Activated naive CD8-positive, alpha-beta T cell treated with anti-CD3 and anti-CD28 coated beads, Interleukin-2, amount 50 U/mL, for 24 hours (primary cell): ENCODE results near the gene CLDN6.
"Not testable (repeated sequence)": the region's sequence is repeated elsewhere in the genome, so short reads cannot be mapped to it uniquely, and the experiment has no call there.

Source experiments
- ATAC-seq: fragments of 150-1000 bp; cut with Tn5 transposase; one replicate; pipeline ENCODE4 v1.10.0; 2021
- DNase-seq: peaks from one replicate; pipeline ENCODE4 v3.0.0; 2021
- H3K27ac Mint-ChIP-seq: one replicate; pipeline ENCODE4 v1.8.0; 2021; ENCODE audit warnings: mild to moderate bottlenecking, mixed read lengths
- H3K27me3 Mint-ChIP-seq: one replicate; pipeline ENCODE4 v1.8.0; 2021; ENCODE audit warnings: mixed read lengths
- H3K36me3 Mint-ChIP-seq: one replicate; pipeline ENCODE4 v1.8.0; 2021; ENCODE audit warnings: low read depth, mixed read lengths
- H3K4me1 Mint-ChIP-seq: one replicate; pipeline ENCODE4 v1.8.0; 2021; ENCODE audit warnings: mixed read lengths
- H3K4me3 Mint-ChIP-seq: one replicate; pipeline ENCODE4 v1.8.0; 2021; ENCODE audit warnings: mild to moderate bottlenecking, moderate library complexity, mixed read lengths
- H3K9me3 Mint-ChIP-seq: one replicate; pipeline ENCODE4 v1.8.0; 2021; ENCODE audit warnings: mixed read lengths

CLDN6 gene

DNA sequence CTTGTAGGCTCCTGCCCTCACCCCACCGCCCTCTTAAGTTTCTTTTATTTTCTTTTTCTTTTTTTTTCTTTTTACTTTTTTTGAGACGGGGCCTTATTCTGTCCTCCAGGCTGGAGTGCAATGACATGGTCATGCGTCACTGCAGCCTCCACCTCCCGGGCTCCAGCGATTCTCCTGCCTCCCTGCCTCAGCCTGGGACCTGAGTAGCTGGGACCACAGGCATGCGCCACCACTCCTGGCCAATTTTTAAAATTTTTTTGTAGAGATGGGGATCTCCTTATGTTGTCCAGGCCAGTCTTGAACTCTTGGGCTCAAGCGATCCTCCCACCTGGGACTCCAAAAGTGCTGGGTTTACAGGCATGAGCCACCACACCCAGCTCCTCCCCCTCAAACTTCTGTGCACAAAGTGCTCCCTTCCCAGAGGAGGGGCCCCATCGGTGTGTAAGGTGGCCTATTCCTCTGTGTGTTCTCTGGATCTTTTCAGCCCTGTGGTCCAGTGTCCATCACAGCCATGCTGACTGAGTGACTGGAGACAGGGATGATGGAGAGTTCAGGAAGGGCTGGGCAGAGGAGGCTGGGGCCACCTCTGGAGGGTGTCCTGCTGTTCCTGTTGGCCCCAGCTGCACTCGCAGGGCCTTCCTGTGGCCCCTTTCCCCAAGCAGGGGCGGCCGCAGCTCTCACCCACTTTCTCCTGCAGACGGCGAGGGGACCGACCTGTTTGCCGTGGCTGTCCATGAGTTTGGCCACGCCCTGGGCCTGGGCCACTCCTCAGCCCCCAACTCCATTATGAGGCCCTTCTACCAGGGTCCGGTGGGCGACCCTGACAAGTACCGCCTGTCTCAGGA lies 38.6 kb upstream of the CLDN6 start:
- H3K27ac Mint-ChIP-seq: no peak overlapping the region
- H3K4me1 Mint-ChIP-seq: peaks cover 46% of the 10 kb centered on the region
- no peaks in the 10 kb centered on the region for H3K27me3 Mint-ChIP-seq
- peak overlapping the region; percentile 21 for H3K4me3 Mint-ChIP-seq
- H3K9me3 Mint-ChIP-seq: no peaks in the 10 kb centered on the region
- H3K36me3 Mint-ChIP-seq: peaks cover 8% of the 10 kb centered on the region
- ATAC-seq (no peak), DNase-seq (no peak)

DNA sequence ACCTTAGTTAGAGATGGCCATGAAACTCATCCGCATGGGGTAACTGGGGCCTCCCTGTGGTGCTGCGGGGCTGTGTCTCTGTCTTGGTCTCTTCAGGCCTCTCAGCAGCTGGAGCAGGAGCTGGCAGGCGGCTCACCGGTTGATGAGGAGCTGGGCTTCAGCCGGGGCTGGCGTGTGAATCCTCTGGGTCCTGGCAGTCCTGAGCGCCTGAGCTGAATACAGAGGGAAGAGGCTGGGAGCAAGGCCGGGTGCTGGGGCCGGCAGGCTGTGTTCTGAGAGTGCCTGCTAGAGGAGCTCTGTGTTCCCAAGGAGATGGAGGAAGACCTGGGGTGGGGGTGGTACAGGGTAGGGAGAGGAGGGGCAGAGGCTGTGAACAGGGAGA lies 37.7 kb upstream of the CLDN6 start:
- not testable (repeated sequence) for ATAC-seq, H3K27me3 Mint-ChIP-seq, H3K36me3 Mint-ChIP-seq, H3K27ac Mint-ChIP-seq, H3K4me3 Mint-ChIP-seq, H3K9me3 Mint-ChIP-seq, DNase-seq
- H3K4me1 Mint-ChIP-seq: peaks cover 48% of the 10 kb centered on the region

GRCh38 chr16:3054965-3055733 lies 37.2 kb upstream of the CLDN6 start:
- Mint-ChIP-seq H3K27ac (peak overlapping the region; percentile 18), H3K9me3 (no peaks in the 10 kb centered on the region), H3K27me3 (no peaks in the 10 kb centered on the region), H3K4me1 (peaks cover 43% of the 10 kb centered on the region), H3K4me3 (peak overlapping the region; percentile 16), H3K36me3 (peaks cover 8% of the 10 kb centered on the region)
- no peak for ATAC-seq
- no peak for DNase-seq

GRCh38 chr16:3053330-3053710 lies 35.3 kb upstream of the CLDN6 start:
- not testable (repeated sequence) for H3K4me3 Mint-ChIP-seq, DNase-seq, H3K27ac Mint-ChIP-seq, H3K9me3 Mint-ChIP-seq, H3K27me3 Mint-ChIP-seq, H3K36me3 Mint-ChIP-seq
- ATAC-seq: peak; percentile 55
- peaks cover 37% of the 10 kb centered on the region for H3K4me1 Mint-ChIP-seq

- H3K36me3 Mint-ChIP-seq, H3K27me3 Mint-ChIP-seq, H3K27ac Mint-ChIP-seq, H3K4me3 Mint-ChIP-seq, DNase-seq, H3K9me3 Mint-ChIP-seq: not testable (repeated sequence)
- H3K4me1 Mint-ChIP-seq: peaks cover 38% of the 10 kb centered on the region
- ATAC-seq: peak; percentile 60
Measured at GRCh38 chr16:3052571-3053329, 34.8 kb upstream of the CLDN6 start.

DNA sequence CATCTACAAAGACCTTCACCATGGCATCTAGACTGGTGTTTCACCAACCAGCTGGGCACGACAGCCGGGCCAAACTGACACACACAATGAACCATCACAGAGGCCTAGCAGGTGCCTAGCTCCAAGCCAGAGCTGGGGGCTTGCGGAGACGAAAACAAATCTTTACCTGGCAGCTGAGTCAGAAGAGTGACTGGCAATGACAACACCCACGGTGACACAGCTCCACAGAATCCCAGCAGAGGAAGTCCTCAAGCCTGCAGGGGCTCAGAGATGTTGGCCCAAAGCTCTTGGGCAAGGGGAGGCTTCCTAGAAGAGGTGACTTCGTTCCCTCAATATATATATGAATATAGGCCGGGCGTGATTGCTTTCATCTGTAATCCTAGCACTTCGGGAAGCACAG lies 33.5 kb upstream of the CLDN6 start:
- ATAC-seq (no peak), DNase-seq (no peak)
- no peak overlapping the region for H3K27ac Mint-ChIP-seq
- peaks cover 5% of the 10 kb centered on the region for H3K36me3 Mint-ChIP-seq
- peaks cover 17% of the 10 kb centered on the region for H3K27me3 Mint-ChIP-seq
- H3K4me1 Mint-ChIP-seq: peaks cover 26% of the 10 kb centered on the region
- H3K4me3 Mint-ChIP-seq: no peak overlapping the region
- no peaks in the 10 kb centered on the region for H3K9me3 Mint-ChIP-seq

- Mint-ChIP-seq H3K27me3 (peaks cover 17% of the 10 kb centered on the region), H3K4me3 (no peak overlapping the region), H3K9me3 (no peaks in the 10 kb centered on the region), H3K36me3 (peaks cover 5% of the 10 kb centered on the region), H3K27ac (no peak overlapping the region), H3K4me1 (peaks cover 23% of the 10 kb centered on the region)
- no peak for ATAC-seq
- DNase-seq: no peak
Measured at GRCh38 chr16:3051009-3051408, 33.0 kb upstream of the CLDN6 start.

- no peak overlapping the region for H3K4me3 Mint-ChIP-seq
- H3K4me1 Mint-ChIP-seq: peaks cover 20% of the 10 kb centered on the region
- H3K27ac Mint-ChIP-seq: no peak overlapping the region
- no peaks in the 10 kb centered on the region for H3K9me3 Mint-ChIP-seq
- ATAC-seq (no peak), DNase-seq (no peak)
- peaks cover 20% of the 10 kb centered on the region for H3K27me3 Mint-ChIP-seq
- peaks cover 5% of the 10 kb centered on the region for H3K36me3 Mint-ChIP-seq
Measured at GRCh38 chr16:3050487-3050886, 32.5 kb upstream of the CLDN6 start.

GRCh38 chr16:3049921-3050481 lies 32.0 kb upstream of the CLDN6 start:
- DNase-seq (no peak), ATAC-seq (no peak)
- Mint-ChIP-seq H3K27ac (no peak overlapping the region), H3K4me1 (peaks cover 19% of the 10 kb centered on the region), H3K9me3 (no peaks in the 10 kb centered on the region), H3K36me3 (peaks cover 3% of the 10 kb centered on the region), H3K4me3 (no peak overlapping the region), H3K27me3 (peaks cover 25% of the 10 kb centered on the region)

GRCh38 chr16:3047387-3047720 lies 29.4 kb upstream of the CLDN6 start:
- Mint-ChIP-seq H3K4me1 (peaks cover 16% of the 10 kb centered on the region), H3K27me3 (peaks cover 48% of the 10 kb centered on the region), H3K4me3 (peak overlapping the region; percentile 40), H3K36me3 (no peaks in the 10 kb centered on the region), H3K27ac (no peak overlapping the region), H3K9me3 (no peaks in the 10 kb centered on the region)
- ATAC-seq (no peak), DNase-seq (no peak)

GRCh38 chr16:3046641-3047386 lies 28.8 kb upstream of the CLDN6 start:
- Mint-ChIP-seq H3K27ac (no peak overlapping the region), H3K9me3 (no peaks in the 10 kb centered on the region), H3K36me3 (no peaks in the 10 kb centered on the region), H3K4me1 (peaks cover 16% of the 10 kb centered on the region), H3K27me3 (peaks cover 51% of the 10 kb centered on the region), H3K4me3 (peak overlapping the region; percentile 48)
- DNase-seq (no peak), ATAC-seq (no peak)

- Mint-ChIP-seq H3K9me3 (no peaks in the 10 kb centered on the region), H3K4me3 (peak within 1 kb of the TSS; percentile 65), H3K27me3 (peaks cover 56% of the 10 kb centered on the region), H3K36me3 (no peaks in the 10 kb centered on the region), H3K4me1 (peaks cover 13% of the 10 kb centered on the region), H3K27ac (no peak within 1 kb of the TSS)
- no peak for ATAC-seq
- no peak for DNase-seq
Measured at GRCh38 chr16:3045758-3046640, 28.0 kb upstream of the CLDN6 start, which contains the start of gene MMP25. Gene MMP25, plus strand, starts transcription at chr16:3046561. Its CDS starts 357 bp downstream, at chr16:3046918.

DNA sequence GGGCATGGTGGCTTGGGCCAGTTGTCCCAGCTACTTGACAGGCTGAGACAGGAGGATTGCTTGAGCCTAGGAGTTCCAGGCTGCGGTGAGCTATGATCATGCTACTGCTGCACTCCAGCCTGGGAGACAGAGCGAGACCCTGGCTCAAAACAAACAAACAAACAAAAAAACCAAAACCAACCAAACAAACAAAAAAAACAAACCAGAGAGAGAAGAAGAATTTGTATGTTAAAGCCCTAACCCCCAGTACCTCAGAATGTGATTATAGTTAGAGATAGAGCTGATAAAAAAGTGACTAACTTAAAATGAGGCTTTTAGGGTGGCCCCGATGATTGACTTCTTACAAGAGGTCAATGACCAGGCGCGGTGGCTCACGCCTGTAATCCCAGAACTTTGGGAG lies 26.7 kb upstream of the CLDN6 start:
- Mint-ChIP-seq H3K27me3 (peaks cover 63% of the 10 kb centered on the region), H3K9me3 (no peaks in the 10 kb centered on the region), H3K36me3 (no peaks in the 10 kb centered on the region), H3K27ac (no peak overlapping the region), H3K4me1 (peaks cover 13% of the 10 kb centered on the region), H3K4me3 (peak overlapping the region; percentile 36)
- ATAC-seq (no peak), DNase-seq (no peak)
